Measurements from ENCODE around the gene SLC35F3.

The SLC35F3 gene

GRCh38 chr1:233946724-233947123 lies 42.2 kb downstream of the SLC35F3 start:
- H3K36me3 ChIP-seq (replicated peaks in 1 of 2; ENCODE audit: control insufficient read depth in 2 of 2, insufficient read depth in 2 of 2, low read length in 2 of 2) = no peaks in the 10 kb centered on the region
- no peaks in the 10 kb centered on the region for H3K79me1 ChIP-seq (ENCODE audit: low read depth, low read length)
- no peak overlapping the region for H3K14ac ChIP-seq (ENCODE audit: low read length)
- no peak overlapping the region for H4K8ac ChIP-seq (ENCODE audit: low read depth, low read length)
- no peak for DNase-seq (ENCODE audit: low spot score)
- H2BK15ac ChIP-seq (ENCODE audit: low read length) = no peak overlapping the region
- no peak overlapping the region for H2BK120ac ChIP-seq (ENCODE audit: low read depth, low read length)
- H3K27ac ChIP-seq (replicated peaks; ENCODE audit: low read length) = no peak overlapping the region
- H3K18ac ChIP-seq (ENCODE audit: low read length) = no peak overlapping the region
- no peak overlapping the region for H4K91ac ChIP-seq (ENCODE audit: low read depth, low read length, poor library complexity)
- no peak overlapping the region for H3K4me2 ChIP-seq (ENCODE audit: insufficient read depth, low read length, poor library complexity, severe bottlenecking)
- H3K4me1 ChIP-seq (ENCODE audit: control insufficient read depth in 2 of 2, insufficient read depth in 1 of 2, low read depth in 1 of 2, low read length in 2 of 2) = no peaks in the 10 kb centered on the region
- H3K23ac ChIP-seq (ENCODE audit: low read depth, low read length, poor library complexity) = no peak overlapping the region
- no peak overlapping the region for H2BK5ac ChIP-seq (ENCODE audit: low read length)
- H3K4ac ChIP-seq (ENCODE audit: low read length) = no peak overlapping the region
- H2AK5ac ChIP-seq (ENCODE audit: low read depth, low read length) = no peak overlapping the region
- H3K9me3 ChIP-seq (replicated peaks in 1 of 2; ENCODE audit: control insufficient read depth in 2 of 2, insufficient read depth in 1 of 2, low read depth in 1 of 2, low read length in 2 of 2) = no peaks in the 10 kb centered on the region
- WGBS, 2 donors (ENCODE audit: extremely low coverage in 2 of 2, insufficient read length in 2 of 2, insufficient replicate concordance in 1 of 2) = no CpG with 5 or more reads among the region's 1 CpG
- no peak overlapping the region for H3K9ac ChIP-seq (ENCODE audit: low read depth, low read length, poor library complexity)
- H2AFZ ChIP-seq (ENCODE audit: low read length) = no peak overlapping the region
- H3K27me3 ChIP-seq (ENCODE audit: control insufficient read depth in 3 of 3, insufficient read depth in 3 of 3, low read depth in 1 of 3, low read length in 3 of 3) = peaks cover 0 to 3% (median 0%) of the 10 kb centered on the region in 3 experiments
- H3K4me3 ChIP-seq (ENCODE audit: low read length in 2 of 2) = no peak overlapping the region
- no peak overlapping the region for H2BK12ac ChIP-seq (ENCODE audit: low read length)

- Histone ChIP-seq H2AK5ac (ENCODE audit: low read depth, low read length) (no peak overlapping the region), H2AFZ (ENCODE audit: low read length) (no peak overlapping the region), H4K91ac (ENCODE audit: low read depth, low read length, poor library complexity) (no peak overlapping the region), H3K9ac (ENCODE audit: low read depth, low read length, poor library complexity) (no peak overlapping the region), H2BK15ac (ENCODE audit: low read length) (no peak overlapping the region), H4K8ac (ENCODE audit: low read depth, low read length) (no peak overlapping the region), H3K79me1 (ENCODE audit: low read depth, low read length) (peaks cover 2% of the 10 kb centered on the region), H2BK120ac (ENCODE audit: low read depth, low read length) (no peak overlapping the region), H3K4me2 (ENCODE audit: insufficient read depth, low read length, poor library complexity, severe bottlenecking) (no peak overlapping the region), H2BK12ac (ENCODE audit: low read length) (no peak overlapping the region), H3K36me3 (replicated peaks in 1 of 2; ENCODE audit: control insufficient read depth in 2 of 2, insufficient read depth in 2 of 2, low read length in 2 of 2) (no peaks in the 10 kb centered on the region), H3K14ac (ENCODE audit: low read length) (no peak overlapping the region), H3K18ac (ENCODE audit: low read length) (no peak overlapping the region), H3K23ac (ENCODE audit: low read depth, low read length, poor library complexity) (no peak overlapping the region), H3K9me3 (replicated peaks in 1 of 2; ENCODE audit: control insufficient read depth in 2 of 2, insufficient read depth in 1 of 2, low read depth in 1 of 2, low read length in 2 of 2) (peaks cover 0 to 7% of the 10 kb centered on the region in 2 donors), H3K27me3 (ENCODE audit: control insufficient read depth in 3 of 3, insufficient read depth in 3 of 3, low read depth in 1 of 3, low read length in 3 of 3) (peaks cover 0 to 3% (median 0%) of the 10 kb centered on the region in 3 experiments), H3K4me3 (ENCODE audit: low read length in 2 of 2) (no peak overlapping the region), H3K4me1 (ENCODE audit: control insufficient read depth in 2 of 2, insufficient read depth in 1 of 2, low read depth in 1 of 2, low read length in 2 of 2) (peaks cover 0 to 3% of the 10 kb centered on the region in 2 donors), H2BK5ac (ENCODE audit: low read length) (no peak overlapping the region), H3K4ac (ENCODE audit: low read length) (no peak overlapping the region), H3K27ac (replicated peaks; ENCODE audit: low read length) (no peak overlapping the region)
- DNase-seq (ENCODE audit: low spot score) = no peak
- no CpG with 5 or more reads among the region's 1 CpG for WGBS, 2 donors (ENCODE audit: extremely low coverage in 2 of 2, insufficient read length in 2 of 2, insufficient replicate concordance in 1 of 2)
Measured at GRCh38 chr1:233951804-233952203, 47.3 kb downstream of the SLC35F3 start.

- H3K23ac ChIP-seq (ENCODE audit: low read depth, low read length, poor library complexity) = no peak overlapping the region
- peaks cover 0 to 4% of the 10 kb centered on the region in 2 donors for H3K9me3 ChIP-seq (replicated peaks in 1 of 2; ENCODE audit: control insufficient read depth in 2 of 2, insufficient read depth in 1 of 2, low read depth in 1 of 2, low read length in 2 of 2)
- no peak overlapping the region for H2AK5ac ChIP-seq (ENCODE audit: low read depth, low read length)
- no peak overlapping the region for H3K14ac ChIP-seq (ENCODE audit: low read length)
- DNase-seq (ENCODE audit: low spot score) = no peak
- no peak overlapping the region for H2BK15ac ChIP-seq (ENCODE audit: low read length)
- H4K91ac ChIP-seq (ENCODE audit: low read depth, low read length, poor library complexity) = no peak overlapping the region
- H3K4me2 ChIP-seq (ENCODE audit: insufficient read depth, low read length, poor library complexity, severe bottlenecking) = no peak overlapping the region
- no peak overlapping the region for H2AFZ ChIP-seq (ENCODE audit: low read length)
- no peak overlapping the region for H3K18ac ChIP-seq (ENCODE audit: low read length)
- H3K27ac ChIP-seq (replicated peaks; ENCODE audit: low read length) = no peak overlapping the region
- H4K8ac ChIP-seq (ENCODE audit: low read depth, low read length) = no peak overlapping the region
- no peak overlapping the region for H3K9ac ChIP-seq (ENCODE audit: low read depth, low read length, poor library complexity)
- H3K79me1 ChIP-seq (ENCODE audit: low read depth, low read length) = peaks cover 2% of the 10 kb centered on the region
- H3K4me3 ChIP-seq (ENCODE audit: low read length in 2 of 2) = no peak overlapping the region
- no peak overlapping the region for H2BK12ac ChIP-seq (ENCODE audit: low read length)
- peaks cover 0 to 3% of the 10 kb centered on the region in 2 donors for H3K4me1 ChIP-seq (ENCODE audit: control insufficient read depth in 2 of 2, insufficient read depth in 1 of 2, low read depth in 1 of 2, low read length in 2 of 2)
- no CpG with 5 or more reads among the region's 4 CpGs for WGBS, 2 donors (ENCODE audit: extremely low coverage in 2 of 2, insufficient read length in 2 of 2, insufficient replicate concordance in 1 of 2)
- no peak overlapping the region for H3K4ac ChIP-seq (ENCODE audit: low read length)
- no peaks in the 10 kb centered on the region for H3K36me3 ChIP-seq (replicated peaks in 1 of 2; ENCODE audit: control insufficient read depth in 2 of 2, insufficient read depth in 2 of 2, low read length in 2 of 2)
- no peaks in the 10 kb centered on the region for H3K27me3 ChIP-seq (ENCODE audit: control insufficient read depth in 3 of 3, insufficient read depth in 3 of 3, low read depth in 1 of 3, low read length in 3 of 3)
- H2BK120ac ChIP-seq (ENCODE audit: low read depth, low read length) = no peak overlapping the region
- H2BK5ac ChIP-seq (ENCODE audit: low read length) = no peak overlapping the region
Measured at GRCh38 chr1:233957691-233958090, 53.2 kb downstream of the SLC35F3 start.

GRCh38 chr1:233959102-233959501 lies 54.6 kb downstream of the SLC35F3 start:
- peaks cover 0 to 3% of the 10 kb centered on the region in 2 donors for H3K4me1 ChIP-seq (ENCODE audit: control insufficient read depth in 2 of 2, insufficient read depth in 1 of 2, low read depth in 1 of 2, low read length in 2 of 2)
- no CpG with 5 or more reads among the region's 3 CpGs for WGBS, 2 donors (ENCODE audit: extremely low coverage in 2 of 2, insufficient read length in 2 of 2, insufficient replicate concordance in 1 of 2)
- no peak overlapping the region for H3K23ac ChIP-seq (ENCODE audit: low read depth, low read length, poor library complexity)
- H3K4me3 ChIP-seq (ENCODE audit: low read length in 2 of 2) = no peak overlapping the region
- no peak overlapping the region for H3K27ac ChIP-seq (replicated peaks; ENCODE audit: low read length)
- no peaks in the 10 kb centered on the region for H3K36me3 ChIP-seq (replicated peaks in 1 of 2; ENCODE audit: control insufficient read depth in 2 of 2, insufficient read depth in 2 of 2, low read length in 2 of 2)
- H3K79me1 ChIP-seq (ENCODE audit: low read depth, low read length) = peaks cover 2% of the 10 kb centered on the region
- H2BK15ac ChIP-seq (ENCODE audit: low read length) = no peak overlapping the region
- no peak overlapping the region for H4K8ac ChIP-seq (ENCODE audit: low read depth, low read length)
- H2AK5ac ChIP-seq (ENCODE audit: low read depth, low read length) = no peak overlapping the region
- no peak overlapping the region for H3K9ac ChIP-seq (ENCODE audit: low read depth, low read length, poor library complexity)
- no peak overlapping the region for H2BK12ac ChIP-seq (ENCODE audit: low read length)
- no peak for DNase-seq (ENCODE audit: low spot score)
- H3K9me3 ChIP-seq (replicated peaks in 1 of 2; ENCODE audit: control insufficient read depth in 2 of 2, insufficient read depth in 1 of 2, low read depth in 1 of 2, low read length in 2 of 2) = peaks cover 0 to 1% of the 10 kb centered on the region in 2 donors
- no peak overlapping the region for H4K91ac ChIP-seq (ENCODE audit: low read depth, low read length, poor library complexity)
- H2AFZ ChIP-seq (ENCODE audit: low read length) = no peak overlapping the region
- no peak overlapping the region for H3K18ac ChIP-seq (ENCODE audit: low read length)
- no peak overlapping the region for H3K4ac ChIP-seq (ENCODE audit: low read length)
- H2BK5ac ChIP-seq (ENCODE audit: low read length) = no peak overlapping the region
- H3K27me3 ChIP-seq (ENCODE audit: control insufficient read depth in 3 of 3, insufficient read depth in 3 of 3, low read depth in 1 of 3, low read length in 3 of 3) = no peaks in the 10 kb centered on the region
- no peak overlapping the region for H3K14ac ChIP-seq (ENCODE audit: low read length)
- no peak overlapping the region for H3K4me2 ChIP-seq (ENCODE audit: insufficient read depth, low read length, poor library complexity, severe bottlenecking)
- no peak overlapping the region for H2BK120ac ChIP-seq (ENCODE audit: low read depth, low read length)

All from neuronal stem cell (in vitro differentiated cells).